Measurements from ENCODE around the gene PLD5. TPM values are rescaled to one million over a fixed set of nuclear protein-coding genes. Genes with fewer than 3 reads are reported as not detected.
"Not testable (repeated sequence)": the region's sequence is repeated elsewhere in the genome, so short reads cannot be mapped to it uniquely, and the experiment has no call there.

Gene PLD5
- total and polyA plus RNA-seq, 4 donors = under 0.01 to 0.17 (median 0.05) TPM; not detected in 1

- H3K27me3 ChIP-seq (ENCODE audit: control insufficient read depth in 4 of 4, insufficient read depth in 4 of 4, low read length in 3 of 4); H3K4me3 ChIP-seq (ENCODE audit: low read depth in 1 of 3, low read length in 3 of 3); H3K9me3 ChIP-seq (ENCODE audit: control insufficient read depth in 4 of 4, low read length in 3 of 4); H3K36me3 ChIP-seq (ENCODE audit: control insufficient read depth in 4 of 4, insufficient read depth in 3 of 4, low read depth in 1 of 4, low read length in 3 of 4); H3K27ac ChIP-seq (ENCODE audit: low read depth in 1 of 2, low read length in 2 of 2); H3K4me1 ChIP-seq (ENCODE audit: control insufficient read depth in 4 of 4, insufficient read depth in 4 of 4, low read length in 3 of 4); H3K9ac ChIP-seq (ENCODE audit: low read depth in 1 of 2, low read length in 2 of 2); DNase-seq (ENCODE audit: low spot score): not testable (repeated sequence)
- WGBS = 81% methylated on average over 3 of the region's 3 CpGs
Observed at GRCh38 chr1:242058181-242058580, 466.3 kb downstream of the PLD5 start.

DNA sequence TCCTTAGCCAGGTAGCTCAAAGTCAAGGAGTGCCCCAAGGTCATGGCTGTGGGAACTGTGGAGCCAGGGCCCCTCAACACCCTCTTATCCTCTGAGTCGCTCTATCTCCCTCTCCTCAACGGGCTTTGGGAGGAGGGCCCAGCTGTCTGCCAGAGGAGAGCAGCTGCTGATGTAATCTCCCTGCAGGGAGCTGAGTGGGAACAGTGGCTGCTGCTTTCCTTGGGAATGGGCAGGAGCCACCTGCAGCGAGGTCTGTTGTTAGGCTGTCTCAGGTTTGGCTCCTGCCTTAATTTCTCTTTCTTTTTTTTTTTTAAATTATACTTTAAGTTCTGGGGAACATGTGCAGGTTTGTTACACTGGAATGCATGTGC is 466.8 kb downstream of the PLD5 start:
- 52% methylated on average over 3 of the region's 3 CpGs for WGBS

GRCh38 chr1:242056988-242057744 is 467.3 kb downstream of the PLD5 start:
- no peak overlapping the region for H3K27ac ChIP-seq (ENCODE audit: low read depth in 1 of 2, low read length in 2 of 2)
- no peaks in the 10 kb centered on the region for H3K27me3 ChIP-seq (ENCODE audit: control insufficient read depth in 4 of 4, insufficient read depth in 4 of 4, low read length in 3 of 4)
- H3K9me3 ChIP-seq (ENCODE audit: control insufficient read depth in 4 of 4, low read length in 3 of 4) = no peaks in the 10 kb centered on the region
- H3K36me3 ChIP-seq (ENCODE audit: control insufficient read depth in 4 of 4, insufficient read depth in 3 of 4, low read depth in 1 of 4, low read length in 3 of 4) = no peaks in the 10 kb centered on the region
- DNase-seq (ENCODE audit: low spot score) = no peak
- H3K9ac ChIP-seq (ENCODE audit: low read depth in 1 of 2, low read length in 2 of 2) = no peak overlapping the region
- no peaks in the 10 kb centered on the region for H3K4me1 ChIP-seq (ENCODE audit: control insufficient read depth in 4 of 4, insufficient read depth in 4 of 4, low read length in 3 of 4)
- 83% methylated on average over 49 of the region's 49 CpGs for WGBS
- no peak overlapping the region for H3K4me3 ChIP-seq (ENCODE audit: low read depth in 1 of 3, low read length in 3 of 3)
- no peak for TF ChIP-seq EGR1 (IDR thresholded peaks at IDR 0.05; ENCODE audit: low read depth in 2 of 2)
- TF ChIP-seq HNF4A (conservative IDR thresholded peaks at IDR 0.05) = no peak
- no peak for TF ChIP-seq SP1 (IDR thresholded peaks at IDR 0.05)
- TF ChIP-seq, protein P1, sequence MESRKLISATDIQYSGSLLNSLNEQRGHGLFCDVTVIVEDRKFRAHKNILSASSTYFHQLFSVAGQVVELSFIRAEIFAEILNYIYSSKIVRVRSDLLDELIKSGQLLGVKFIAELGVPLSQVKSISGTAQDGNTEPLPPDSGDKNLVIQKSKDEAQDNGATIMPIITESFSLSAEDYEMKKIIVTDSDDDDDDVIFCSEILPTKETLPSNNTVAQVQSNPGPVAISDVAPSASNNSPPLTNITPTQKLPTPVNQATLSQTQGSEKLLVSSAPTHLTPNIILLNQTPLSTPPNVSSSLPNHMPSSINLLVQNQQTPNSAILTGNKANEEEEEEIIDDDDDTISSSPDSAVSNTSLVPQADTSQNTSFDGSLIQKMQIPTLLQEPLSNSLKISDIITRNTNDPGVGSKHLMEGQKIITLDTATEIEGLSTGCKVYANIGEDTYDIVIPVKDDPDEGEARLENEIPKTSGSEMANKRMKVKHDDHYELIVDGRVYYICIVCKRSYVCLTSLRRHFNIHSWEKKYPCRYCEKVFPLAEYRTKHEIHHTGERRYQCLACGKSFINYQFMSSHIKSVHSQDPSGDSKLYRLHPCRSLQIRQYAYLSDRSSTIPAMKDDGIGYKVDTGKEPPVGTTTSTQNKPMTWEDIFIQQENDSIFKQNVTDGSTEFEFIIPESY (IDR thresholded peaks at IDR 0.05) = no peak
- TF ChIP-seq GABPA (IDR thresholded peaks at IDR 0.05 in 1 of 2, conservative IDR thresholded peaks at IDR 0.05 in 1 of 2) = no peak
- no peak for TF ChIP-seq HNF4G (IDR thresholded peaks at IDR 0.05)
- no peak for TF ChIP-seq NR2F2 (IDR thresholded peaks at IDR 0.05)
- no peak for TF ChIP-seq FOXA1 (IDR thresholded peaks at IDR 0.05)
- TF ChIP-seq RAD21 (IDR thresholded peaks at IDR 0.05) = no peak
- TF ChIP-seq ATF3 (IDR thresholded peaks at IDR 0.05) = no peak
- no peak for TF ChIP-seq YY1 (IDR thresholded peaks at IDR 0.05)
- TF ChIP-seq CTCF (IDR thresholded peaks at IDR 0.05; ENCODE audit: low read depth, low read length, missing input control) = no peak
- TF ChIP-seq JUND (IDR thresholded peaks at IDR 0.05) = no peak
- no peak for TF ChIP-seq TAF1 (conservative IDR thresholded peaks at IDR 0.05)

More for the DNA sequence above, 466.8 kb downstream of the PLD5 start:
- Histone ChIP-seq H3K4me1 (ENCODE audit: control insufficient read depth in 4 of 4, insufficient read depth in 4 of 4, low read length in 3 of 4) (no peaks in the 10 kb centered on the region), H3K36me3 (ENCODE audit: control insufficient read depth in 4 of 4, insufficient read depth in 3 of 4, low read depth in 1 of 4, low read length in 3 of 4) (no peaks in the 10 kb centered on the region), H3K27ac (ENCODE audit: low read depth in 1 of 2, low read length in 2 of 2) (no peak overlapping the region), H3K9ac (ENCODE audit: low read depth in 1 of 2, low read length in 2 of 2) (no peak overlapping the region), H3K9me3 (ENCODE audit: control insufficient read depth in 4 of 4, low read length in 3 of 4) (no peaks in the 10 kb centered on the region), H3K27me3 (ENCODE audit: control insufficient read depth in 4 of 4, insufficient read depth in 4 of 4, low read length in 3 of 4) (no peaks in the 10 kb centered on the region), H3K4me3 (ENCODE audit: low read depth in 1 of 3, low read length in 3 of 3) (no peak overlapping the region)
- TF ChIP-seq NR2F2 (IDR thresholded peaks at IDR 0.05) (no peak), JUND (IDR thresholded peaks at IDR 0.05) (no peak), EGR1 (IDR thresholded peaks at IDR 0.05; ENCODE audit: low read depth in 2 of 2) (no peak), REST (IDR thresholded peaks at IDR 0.05) (no peak), HNF4A (conservative IDR thresholded peaks at IDR 0.05) (no peak), GABPA (IDR thresholded peaks at IDR 0.05 in 1 of 2, conservative IDR thresholded peaks at IDR 0.05 in 1 of 2) (no peak), YY1 (IDR thresholded peaks at IDR 0.05) (no peak), SP1 (IDR thresholded peaks at IDR 0.05) (no peak), FOXA1 (IDR thresholded peaks at IDR 0.05) (no peak), TAF1 (conservative IDR thresholded peaks at IDR 0.05) (no peak)
- no peak for DNase-seq (ENCODE audit: low spot score)

Data from liver (tissue), 9 donors.